Neural progenitor cell (in vitro differentiated cells): Measurements from ENCODE around the gene RPS3A. TPM values are rescaled to one million over a fixed set of nuclear protein-coding genes. Genes with fewer than 3 reads are reported as not detected.
"Not testable (repeated sequence)": the region's sequence is repeated elsewhere in the genome, so short reads cannot be mapped to it uniquely, and the experiment has no call there.

Experiments used
- DNase-seq: peaks from one replicate; pipeline ENCODE4 v3.0.0-alpha.2; 2016; ENCODE audit warnings: low spot score
- H2AFZ ChIP-seq: fragments of 200-600 bp; sonication (generic); replicated peaks from 2 replicates; pipeline ENCODE4 v1.6.1; 2016; ENCODE audit warnings: antibody characterized with exemption
- H3F3A ChIP-seq: fragments of 200-600 bp; sonication (generic); 2 replicates; pipeline ENCODE4 v1.6.1; 2016; ENCODE audit warnings: antibody characterized with exemption, low read depth
- H3K27ac ChIP-seq: fragments of 200-600 bp; sonication (generic); 2 replicates; pipeline ENCODE4 v1.5.1; 2016; ENCODE audit warnings: mild to moderate bottlenecking
- H3K27me3 ChIP-seq: fragments of 200-600 bp; sonication (generic); 2 replicates; pipeline ENCODE4 v1.6.1; 2016; ENCODE audit warnings: mild to moderate bottlenecking, moderate library complexity
- H3K36me3 ChIP-seq: fragments of 200-600 bp; sonication (generic); 2 replicates; pipeline ENCODE4 v1.5.1; 2016
- H3K4me1 ChIP-seq: fragments of 200-600 bp; sonication (generic); 2 replicates; pipeline ENCODE4 v1.6.1; 2016; ENCODE audit warnings: mixed run types
- H3K4me2 ChIP-seq: fragments of 200-600 bp; sonication (generic); 2 replicates; pipeline ENCODE4 v1.6.1; 2016
- H3K4me3 ChIP-seq: fragments of 200-600 bp; sonication (generic); 2 replicates; pipeline ENCODE4 v1.5.1; 2016
- H3K79me2 ChIP-seq: fragments of 200-600 bp; sonication (generic); 2 replicates; pipeline ENCODE4 v1.6.1; 2016; ENCODE audit warnings: low read depth
- H3K9ac ChIP-seq: fragments of 200-600 bp; sonication (generic); 2 replicates; pipeline ENCODE4 v1.6.1; 2016
- H3K9me3 ChIP-seq: fragments of 200-600 bp; sonication (generic); 2 replicates; pipeline ENCODE4 v1.5.1; 2016; ENCODE audit warnings: low read depth
- H4K20me1 ChIP-seq: fragments of 200-600 bp; sonication (generic); 2 replicates; pipeline ENCODE4 v1.6.1; 2016; ENCODE audit warnings: low read depth
- H3K27ac Mint-ChIP-seq: 3 replicates; pipeline ENCODE4 v1.8.0; 2021; ENCODE audit warnings: mixed read lengths
- H3K27me3 Mint-ChIP-seq: 2 replicates; pipeline ENCODE4 v1.8.0; 2022; ENCODE audit warnings: low read depth, mild to moderate bottlenecking, inconsistent platforms, moderate library complexity, mixed read lengths; ENCODE audit not compliant: insufficient read depth
- H3K36me3 Mint-ChIP-seq: 3 replicates; pipeline ENCODE4 v1.8.0; 2021; ENCODE audit warnings: mixed read lengths
- H3K4me1 Mint-ChIP-seq: 3 replicates; pipeline ENCODE4 v1.8.0; 2021; ENCODE audit warnings: mixed read lengths
- H3K4me3 Mint-ChIP-seq: 3 replicates; pipeline ENCODE4 v1.8.0; 2021; ENCODE audit warnings: mild to moderate bottlenecking, moderate library complexity, mixed read lengths
- H3K9me3 Mint-ChIP-seq: 3 replicates; pipeline ENCODE4 v1.8.0; 2020; ENCODE audit warnings: mixed read lengths
- EZH2 ChIP-seq: fragments of 200-600 bp; sonication (generic); IDR thresholded peaks from 2 replicates; pipeline ENCODE4 v1.6.1; 2017; ENCODE audit warnings: antibody characterized with exemption, mild to moderate bottlenecking, moderate library complexity
- EZH2phosphoT487 ChIP-seq: fragments of 200-600 bp; sonication (generic); IDR thresholded peaks from 2 replicates; pipeline ENCODE4 v1.6.1; 2017; ENCODE audit warnings: antibody characterized with exemption
- total RNA-seq: library from RNA; depleted of rRNA; stranded (reverse); fragments of >200 nt; gene quantifications from 2 replicates; pipeline ENCODE4 v1.2.3, GENCODE V29; 2015; ENCODE audit warnings: low replicate concordance
- TF ChIP-seq, protein P1 (sequence below): fragments of 200-600 bp; sonication (generic); IDR thresholded peaks from 2 replicates; pipeline ENCODE4 v1.5.1; 2017; ENCODE audit warnings: antibody characterized with exemption, mild to moderate bottlenecking

The RPS3A gene
- total RNA-seq, 1 donor from 2014 or later: 9,356 TPM

- Histone ChIP-seq H3K9me3 (no peaks in the 10 kb centered on the region), H2AFZ (no peak overlapping the region), H3K27me3 (no peaks in the 10 kb centered on the region), H3K9ac (no peak overlapping the region), H3K79me2 (no peaks in the 10 kb centered on the region), H3K27ac (no peak overlapping the region), H3F3A (no peaks in the 10 kb centered on the region), H3K4me3 (no peak overlapping the region), H3K4me2 (no peak overlapping the region), H3K4me1 (no peaks in the 10 kb centered on the region), H3K36me3 (no peaks in the 10 kb centered on the region), H4K20me1 (no peaks in the 10 kb centered on the region)
- no peak overlapping the region for H3K4me3 Mint-ChIP-seq
- H3K4me1 Mint-ChIP-seq: no peaks in the 10 kb centered on the region
- H3K27me3 Mint-ChIP-seq: peaks cover 3% of the 10 kb centered on the region
- H3K9me3 Mint-ChIP-seq: no peaks in the 10 kb centered on the region
- no peak for DNase-seq
- H3K36me3 Mint-ChIP-seq: no peaks in the 10 kb centered on the region
- TF ChIP-seq, protein P1, sequence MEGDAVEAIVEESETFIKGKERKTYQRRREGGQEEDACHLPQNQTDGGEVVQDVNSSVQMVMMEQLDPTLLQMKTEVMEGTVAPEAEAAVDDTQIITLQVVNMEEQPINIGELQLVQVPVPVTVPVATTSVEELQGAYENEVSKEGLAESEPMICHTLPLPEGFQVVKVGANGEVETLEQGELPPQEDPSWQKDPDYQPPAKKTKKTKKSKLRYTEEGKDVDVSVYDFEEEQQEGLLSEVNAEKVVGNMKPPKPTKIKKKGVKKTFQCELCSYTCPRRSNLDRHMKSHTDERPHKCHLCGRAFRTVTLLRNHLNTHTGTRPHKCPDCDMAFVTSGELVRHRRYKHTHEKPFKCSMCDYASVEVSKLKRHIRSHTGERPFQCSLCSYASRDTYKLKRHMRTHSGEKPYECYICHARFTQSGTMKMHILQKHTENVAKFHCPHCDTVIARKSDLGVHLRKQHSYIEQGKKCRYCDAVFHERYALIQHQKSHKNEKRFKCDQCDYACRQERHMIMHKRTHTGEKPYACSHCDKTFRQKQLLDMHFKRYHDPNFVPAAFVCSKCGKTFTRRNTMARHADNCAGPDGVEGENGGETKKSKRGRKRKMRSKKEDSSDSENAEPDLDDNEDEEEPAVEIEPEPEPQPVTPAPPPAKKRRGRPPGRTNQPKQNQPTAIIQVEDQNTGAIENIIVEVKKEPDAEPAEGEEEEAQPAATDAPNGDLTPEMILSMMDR: no peak
- H3K27ac Mint-ChIP-seq: no peak overlapping the region
These were observed 32.0 kb upstream of the RPS3A start for GRCh38 chr4:151067316-151067970.

DNA sequence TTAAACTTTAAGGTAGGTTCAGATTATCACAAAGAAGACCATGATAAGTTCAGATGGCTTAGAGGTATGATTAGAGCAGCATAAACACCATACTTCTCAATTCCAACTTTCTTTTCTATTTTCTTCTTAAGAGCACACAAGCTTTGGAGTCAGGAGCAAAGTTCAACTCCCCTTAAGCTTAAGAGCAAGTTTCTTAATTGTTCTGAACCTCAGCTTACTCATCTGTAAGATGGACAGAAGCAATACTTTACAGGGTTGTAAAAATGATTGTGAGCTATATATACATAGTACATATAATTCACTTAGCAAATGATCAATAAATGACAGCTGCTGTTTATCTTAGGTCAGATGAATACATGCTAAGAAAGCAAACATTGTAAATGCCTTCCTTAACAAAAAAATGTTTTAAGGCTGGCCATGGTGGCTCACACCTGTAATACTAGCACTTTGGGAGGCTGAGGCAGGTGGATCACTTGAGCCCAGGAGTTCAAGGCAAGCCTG, 25.0 kb upstream of the RPS3A start:
- no peaks in the 10 kb centered on the region for H3K36me3 ChIP-seq
- Mint-ChIP-seq H3K4me3 (no peak overlapping the region), H3K9me3 (no peaks in the 10 kb centered on the region), H3K4me1 (no peaks in the 10 kb centered on the region), H3K36me3 (no peaks in the 10 kb centered on the region), H3K27ac (no peak overlapping the region), H3K27me3 (peaks cover 6% of the 10 kb centered on the region)
- TF ChIP-seq EZH2phosphoT487: no peak
- TF ChIP-seq EZH2: no peak
- H3F3A ChIP-seq: no peaks in the 10 kb centered on the region
- H2AFZ ChIP-seq: no peak overlapping the region
- no peaks in the 10 kb centered on the region for H3K79me2 ChIP-seq
- H3K4me1 ChIP-seq: no peaks in the 10 kb centered on the region
- H3K4me2 ChIP-seq: no peak overlapping the region
- no peaks in the 10 kb centered on the region for H3K27me3 ChIP-seq
- H3K9ac ChIP-seq: no peak overlapping the region
- H3K4me3 ChIP-seq: no peak overlapping the region
- H3K9me3 ChIP-seq: no peaks in the 10 kb centered on the region
- DNase-seq: no peak
- H4K20me1 ChIP-seq: no peaks in the 10 kb centered on the region
- no peak overlapping the region for H3K27ac ChIP-seq

DNA sequence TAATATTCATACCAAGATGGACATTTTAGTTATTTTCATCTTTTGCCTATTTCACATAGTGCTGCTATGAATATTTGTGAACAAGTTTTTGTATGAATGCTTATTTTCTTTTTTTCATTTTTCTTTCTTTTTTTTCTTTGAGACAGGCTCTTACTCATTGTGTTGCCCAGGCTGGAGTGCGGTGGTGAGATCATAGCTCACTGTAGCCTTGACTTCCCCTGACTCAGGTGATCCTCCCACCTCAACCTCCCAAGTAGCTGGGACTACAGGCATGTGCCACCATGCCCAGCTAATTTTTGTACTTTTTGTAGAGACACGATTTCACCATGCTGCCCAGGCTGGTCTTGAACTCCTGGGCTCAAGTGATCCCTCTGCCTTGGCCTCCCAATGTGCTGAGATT, 21.4 kb upstream of the RPS3A start:
- H3K4me1 Mint-ChIP-seq, H3K27ac ChIP-seq, DNase-seq, H3K27ac Mint-ChIP-seq, H3K4me1 ChIP-seq, H3K79me2 ChIP-seq, H3F3A ChIP-seq, H2AFZ ChIP-seq, H3K9me3 ChIP-seq, H4K20me1 ChIP-seq, H3K36me3 ChIP-seq, H3K9me3 Mint-ChIP-seq, H3K4me3 Mint-ChIP-seq, H3K36me3 Mint-ChIP-seq, H3K4me3 ChIP-seq, H3K27me3 ChIP-seq, H3K9ac ChIP-seq, H3K27me3 Mint-ChIP-seq, H3K4me2 ChIP-seq: not testable (repeated sequence)

GRCh38 chr4:151087467-151087866, 12.0 kb upstream of the RPS3A start:
- no peaks in the 10 kb centered on the region for H3K4me1 Mint-ChIP-seq

More at GRCh38 chr4:151087467-151087866, 12.0 kb upstream of the RPS3A start:
- Mint-ChIP-seq H3K27me3 (peaks cover 2% of the 10 kb centered on the region), H3K27ac (no peak overlapping the region), H3K36me3 (no peaks in the 10 kb centered on the region), H3K9me3 (no peaks in the 10 kb centered on the region), H3K4me3 (no peak overlapping the region)
- Histone ChIP-seq H3K79me2 (no peaks in the 10 kb centered on the region), H3K4me2 (no peak overlapping the region), H3K9ac (no peak overlapping the region), H4K20me1 (no peaks in the 10 kb centered on the region), H2AFZ (peak overlapping the region; percentile 4), H3F3A (no peaks in the 10 kb centered on the region), H3K9me3 (no peaks in the 10 kb centered on the region), H3K27ac (no peak overlapping the region), H3K36me3 (no peaks in the 10 kb centered on the region), H3K4me3 (no peak overlapping the region), H3K27me3 (no peaks in the 10 kb centered on the region), H3K4me1 (no peaks in the 10 kb centered on the region)
- TF ChIP-seq, protein P1: no peak
- TF ChIP-seq EZH2: no peak
- no peak for TF ChIP-seq EZH2phosphoT487
- DNase-seq: no peak
